A673 (cell line): ENCODE results near the gene TAGAP.
"Not testable (repeated sequence)": the region's sequence is repeated elsewhere in the genome, so short reads cannot be mapped to it uniquely, and the experiment has no call there.

ENCODE experiments used
- CTCF ChIP-seq: fragments of 300-800, 200-600 bp; sonication (generic); conservative IDR thresholded peaks from 2 replicates; pipeline ENCODE4 v1.5.1; 2017; ENCODE audit warnings: low read depth, mild to moderate bottlenecking, antibody characterized with exemption, low read length, moderate library complexity, mixed read lengths
- EZH2 ChIP-seq: fragments of 200-600 bp; sonication (generic); IDR thresholded peaks from 2 replicates; pipeline ENCODE4 v1.6.1; 2017; ENCODE audit warnings: borderline replicate concordance, low read depth, mild to moderate bottlenecking, mixed read lengths, antibody characterized with exemption, low read length; ENCODE audit not compliant: poor library complexity, severe bottlenecking

DNA sequence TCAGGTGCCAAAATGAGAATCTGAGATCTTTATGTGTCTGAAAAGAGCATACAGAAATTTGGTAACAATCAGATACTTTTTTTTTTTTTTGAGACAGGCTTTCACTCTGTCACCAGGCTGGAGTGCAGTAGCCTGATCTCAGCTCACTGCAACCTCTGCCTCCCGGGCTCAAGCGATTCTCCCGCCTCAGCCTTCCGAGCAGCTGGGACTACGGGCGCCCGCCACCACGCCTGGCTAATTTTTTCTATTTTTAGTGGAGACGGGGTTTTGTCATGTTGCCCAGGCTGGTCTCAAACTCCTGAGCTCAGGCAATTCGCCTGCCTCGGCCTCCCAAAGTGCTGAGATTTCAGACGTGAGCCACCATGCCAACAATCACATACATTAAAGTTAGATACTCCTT, 6.5 kb downstream of the TAGAP start:
- TF ChIP-seq CTCF, EZH2: not testable (repeated sequence)
